RWPE1 (cell line): ENCODE results near the gene GFOD1.

Source experiments
- CTCF ChIA-PET: fragments of 350-600 bp; sonication (Branson Sonifier 250); formaldehyde crosslinking; extraction: SDS; loops from one replicate; lab custom pipeline; 2021; lab: Yijun Ruan, JAX
- POLR2A ChIA-PET: fragments of 400-600 bp; formaldehyde crosslinking; extraction: SDS; loops from one replicate; lab custom pipeline; 2020; ENCODE audit warnings: antibody characterized with exemption; ENCODE audit not compliant: low non-redundant PET; lab: Yijun Ruan, JAX
- DNase-seq: peaks from one replicate; pipeline ENCODE4 v3.0.0; 2012; ENCODE audit warnings: low spot score
- H3K27ac ChIP-seq: fragments of 450-650 bp; 2 replicates; pipeline ENCODE4 v1.5.1; 2017
- TF ChIP-seq, protein P1 (sequence below): fragments of 450-650 bp; conservative IDR thresholded peaks from 2 replicates; pipeline ENCODE4 v1.5.1; 2017; ENCODE audit warnings: low read depth, mild to moderate bottlenecking

Gene GFOD1

DNA sequence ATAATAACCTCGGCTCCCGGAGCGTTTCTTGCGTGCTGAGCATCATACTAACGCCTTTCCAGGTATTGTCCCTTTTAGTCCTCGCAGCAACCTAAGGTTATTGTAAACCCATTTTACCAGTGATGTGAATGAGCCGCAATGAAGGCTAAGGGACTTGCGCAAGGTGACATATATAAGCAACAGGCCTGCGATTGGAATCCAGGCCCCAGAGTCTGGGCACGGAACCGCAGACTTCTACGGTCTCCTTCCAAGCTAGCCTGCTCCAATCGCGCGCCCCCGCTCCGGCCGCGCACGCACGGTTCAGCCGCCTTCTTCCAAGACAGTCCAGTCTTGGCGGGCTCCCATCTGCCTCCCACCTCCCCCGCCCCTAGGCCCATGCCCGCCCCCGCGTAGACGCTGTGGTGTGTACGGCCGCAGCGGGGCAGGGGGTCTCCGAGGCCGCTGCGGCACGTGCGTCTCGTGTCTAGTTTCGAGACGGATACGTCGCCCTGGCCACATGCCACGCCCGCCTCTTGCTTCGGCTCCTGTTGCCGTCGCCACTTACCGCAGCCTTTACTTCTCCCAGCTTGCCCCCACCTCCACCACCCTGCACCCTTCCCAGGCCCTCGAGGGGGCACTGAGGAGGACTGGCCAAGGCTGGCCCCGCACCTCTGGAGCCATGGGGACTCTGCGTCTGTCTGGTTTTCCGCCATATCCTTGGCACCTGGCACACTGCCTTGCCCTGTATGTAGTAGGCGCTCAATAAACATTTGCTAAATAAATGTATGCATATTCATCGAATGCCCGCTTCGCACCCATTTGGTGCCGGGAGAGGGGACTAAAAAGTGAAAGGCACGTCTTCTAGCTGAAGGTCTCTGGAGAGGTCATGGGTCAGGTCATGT is 855 bp upstream of the GFOD1 start:
- H3K27ac ChIP-seq: peak overlapping the region; percentile 92
- CTCF ChIA-PET: no interaction called here
- POLR2A ChIA-PET: interaction anchor here (0.6 kb wide), 1 partner anchor 39 kb away, joined by 5 read pairs; no protein-coding TSS in a partner anchor
- DNase-seq: peak; percentile 25
- TF ChIP-seq, protein P1, sequence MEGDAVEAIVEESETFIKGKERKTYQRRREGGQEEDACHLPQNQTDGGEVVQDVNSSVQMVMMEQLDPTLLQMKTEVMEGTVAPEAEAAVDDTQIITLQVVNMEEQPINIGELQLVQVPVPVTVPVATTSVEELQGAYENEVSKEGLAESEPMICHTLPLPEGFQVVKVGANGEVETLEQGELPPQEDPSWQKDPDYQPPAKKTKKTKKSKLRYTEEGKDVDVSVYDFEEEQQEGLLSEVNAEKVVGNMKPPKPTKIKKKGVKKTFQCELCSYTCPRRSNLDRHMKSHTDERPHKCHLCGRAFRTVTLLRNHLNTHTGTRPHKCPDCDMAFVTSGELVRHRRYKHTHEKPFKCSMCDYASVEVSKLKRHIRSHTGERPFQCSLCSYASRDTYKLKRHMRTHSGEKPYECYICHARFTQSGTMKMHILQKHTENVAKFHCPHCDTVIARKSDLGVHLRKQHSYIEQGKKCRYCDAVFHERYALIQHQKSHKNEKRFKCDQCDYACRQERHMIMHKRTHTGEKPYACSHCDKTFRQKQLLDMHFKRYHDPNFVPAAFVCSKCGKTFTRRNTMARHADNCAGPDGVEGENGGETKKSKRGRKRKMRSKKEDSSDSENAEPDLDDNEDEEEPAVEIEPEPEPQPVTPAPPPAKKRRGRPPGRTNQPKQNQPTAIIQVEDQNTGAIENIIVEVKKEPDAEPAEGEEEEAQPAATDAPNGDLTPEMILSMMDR: no peak

DNA sequence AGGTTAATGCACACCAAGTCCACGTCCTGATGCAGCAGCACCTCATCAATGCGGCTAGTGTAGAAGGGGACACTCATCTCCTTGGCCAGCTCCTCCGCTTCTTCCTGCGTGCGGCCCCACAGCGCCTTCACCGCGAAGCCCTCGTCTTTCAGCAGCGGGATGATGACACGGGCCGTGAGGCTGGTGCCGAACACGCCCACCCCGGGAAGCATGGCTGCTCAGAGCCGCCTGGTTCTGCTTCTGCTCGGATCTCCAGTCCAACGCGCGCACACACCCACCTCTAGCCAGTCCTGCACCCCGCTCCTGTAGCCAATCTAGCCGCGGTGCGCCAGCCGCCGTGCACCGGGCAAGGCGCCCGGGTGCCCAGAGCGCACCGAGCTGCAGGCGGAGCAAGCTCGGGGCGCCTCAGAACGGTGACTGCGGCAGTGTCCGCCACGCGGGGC is 700 bp downstream of the GFOD1 start:
- TF ChIP-seq, protein P1: no peak
- DNase-seq: peak; percentile 64
- CTCF ChIA-PET: interaction anchor here (0.7 to 2.6 kb wide), 3 partner anchors 80 to 112 kb away, joined by 4 to 11 read pairs (median 5); partner anchors contain the start of gene SIRT5
- H3K27ac ChIP-seq: peak overlapping the region; percentile 92
- POLR2A ChIA-PET: interaction anchor here (1.7 kb wide), 1 partner anchor 88 kb away, joined by 3 read pairs; no protein-coding TSS in a partner anchor

DNA sequence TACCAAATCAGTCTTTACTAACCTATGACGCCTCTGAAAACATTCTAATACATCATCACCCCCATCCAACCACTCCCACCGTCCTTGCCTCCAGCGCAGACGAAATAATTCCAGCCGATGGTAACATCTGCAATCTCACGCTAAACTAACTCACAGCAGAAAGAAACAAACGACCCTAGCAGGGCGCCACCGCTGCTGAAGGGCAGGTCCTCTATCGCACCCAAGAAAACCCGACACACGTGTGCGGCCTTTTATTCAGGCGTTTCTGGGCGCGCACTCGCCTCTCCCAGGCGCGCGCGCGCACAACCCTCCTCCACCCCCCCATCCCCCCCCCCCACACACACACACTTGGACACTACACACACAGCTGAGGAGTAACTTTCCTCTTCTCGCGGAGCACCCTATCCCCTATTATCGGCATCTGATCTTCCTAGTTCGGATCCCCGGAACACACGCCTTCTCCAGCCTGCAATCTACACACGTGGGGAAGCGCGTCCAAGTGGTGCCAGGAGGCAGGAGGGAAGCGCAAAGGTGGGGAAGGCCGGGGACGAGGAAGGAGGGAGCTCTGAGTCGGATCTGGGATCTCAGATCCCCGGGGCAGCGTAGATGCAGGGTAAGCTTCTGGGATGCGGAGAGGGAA is 1.4 kb downstream of the GFOD1 start:
- ChIA-PET POLR2A (interaction anchor here (0.5 to 1.7 kb wide), 2 partner anchors 64 to 89 kb away, joined by 3 to 5 read pairs; no protein-coding TSS in a partner anchor), CTCF (interaction anchor here (0.7 to 2.6 kb wide), 5 partner anchors 12 to 157 kb away, joined by 3 to 11 read pairs (median 5); partner anchors contain the start of genes SIRT5 and TBC1D7)
- H3K27ac ChIP-seq: peak overlapping the region; percentile 92
- DNase-seq: peak; percentile 61
- TF ChIP-seq, protein P1: no peak

DNA sequence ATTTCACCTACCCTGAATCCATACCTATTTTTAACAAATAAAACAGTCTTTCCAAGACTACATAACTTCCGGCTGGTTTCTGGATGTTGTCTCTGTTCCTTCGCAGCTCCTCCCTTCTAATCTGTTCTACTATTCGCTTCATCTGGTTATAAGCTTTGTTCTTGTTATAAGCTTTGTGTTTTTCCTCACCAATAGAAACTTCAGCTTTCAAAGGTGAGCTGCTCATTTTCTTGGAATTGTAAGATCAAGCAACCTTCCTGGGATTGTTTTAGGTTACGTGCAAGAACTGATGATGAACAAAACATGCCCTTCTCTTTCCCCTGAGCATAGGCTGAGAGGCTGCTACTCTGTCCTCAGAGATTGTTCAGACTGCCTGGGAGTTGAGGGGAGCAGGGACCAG is 2.1 kb downstream of the GFOD1 start:
- CTCF ChIA-PET: interaction anchor here (0.7 to 2.6 kb wide), 4 partner anchors 11 to 157 kb away, joined by 3 to 11 read pairs (median 4); partner anchors contain the start of genes SIRT5 and TBC1D7

DNA sequence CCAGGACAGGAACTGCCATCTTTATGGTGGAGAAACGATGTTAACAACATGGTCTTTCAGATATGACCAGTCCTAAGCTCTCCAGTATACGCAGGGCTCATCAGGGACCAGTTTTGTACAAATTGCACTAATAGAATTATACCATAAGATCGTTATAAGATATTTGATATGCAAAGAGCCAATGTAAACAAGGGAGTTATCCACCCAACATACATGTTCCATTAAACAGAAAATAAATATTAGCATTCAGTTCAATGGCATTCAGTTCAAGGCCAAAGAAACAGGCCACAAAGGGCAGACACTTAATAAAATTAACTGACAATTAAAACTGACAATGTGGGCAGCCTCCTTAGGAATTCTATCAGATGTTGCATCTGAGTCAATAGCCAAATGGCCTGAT is 2.6 kb downstream of the GFOD1 start:
- H3K27ac ChIP-seq: no peak overlapping the region
- no peak for DNase-seq
- TF ChIP-seq, protein P1: no peak
- CTCF ChIA-PET: interaction anchor here (0.7 to 2.6 kb wide), 4 partner anchors 10 to 156 kb away, joined by 3 to 11 read pairs (median 4); partner anchors contain the start of genes SIRT5 and TBC1D7
- POLR2A ChIA-PET: interaction anchor here (0.8 kb wide), 1 partner anchor 90 kb away, joined by 3 read pairs; the partner anchor contains the start of gene SIRT5

More for the DNA sequence above, 2.1 kb downstream of the GFOD1 start:
- POLR2A ChIA-PET: no interaction called here
- peak overlapping the region; percentile 92 for H3K27ac ChIP-seq
- no peak for DNase-seq
- TF ChIP-seq, protein P1: no peak

DNA sequence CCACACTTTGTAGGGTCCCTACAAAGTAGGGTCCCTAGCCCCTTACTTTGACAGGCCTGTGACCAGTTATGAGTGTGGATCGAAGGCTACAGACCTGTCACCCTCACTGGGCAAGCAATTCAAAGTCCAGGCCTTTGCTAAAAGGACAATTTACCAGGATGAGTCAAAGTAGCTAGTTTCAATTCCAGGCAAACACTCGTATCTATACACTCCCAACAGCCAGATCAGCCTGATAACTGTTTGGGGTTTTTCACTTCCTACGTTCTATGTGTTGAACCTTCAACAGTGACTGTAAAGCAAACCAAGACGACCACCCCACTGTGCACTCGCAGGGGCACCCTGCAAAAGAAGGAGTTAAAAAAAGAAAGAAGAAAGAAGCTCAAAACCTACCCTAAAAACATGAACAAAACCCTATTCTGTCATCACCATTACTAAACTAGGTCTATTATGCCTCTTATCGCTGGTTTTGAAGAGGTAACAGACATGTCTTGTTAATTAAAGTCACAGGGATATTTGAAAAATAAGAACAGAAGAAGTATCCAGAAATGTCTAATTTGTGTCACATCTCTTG is 3.2 kb downstream of the GFOD1 start:
- POLR2A ChIA-PET: interaction anchor here (0.8 kb wide), 1 partner anchor 91 kb away, joined by 3 read pairs; the partner anchor contains the start of gene SIRT5
- TF ChIP-seq, protein P1: no peak
- DNase-seq: no peak
- no peak overlapping the region for H3K27ac ChIP-seq
- CTCF ChIA-PET: no interaction called here
